Measurements from ENCODE around the gene HLA-DRB5. TPM values are rescaled to one million over a fixed set of nuclear protein-coding genes. Genes with fewer than 3 reads are reported as not detected.

The HLA-DRB5 gene
- total RNA-seq, 4 donors from 2014 or later, result 0.76 to 171 (median 107) TPM; not detected in 1

DNA sequence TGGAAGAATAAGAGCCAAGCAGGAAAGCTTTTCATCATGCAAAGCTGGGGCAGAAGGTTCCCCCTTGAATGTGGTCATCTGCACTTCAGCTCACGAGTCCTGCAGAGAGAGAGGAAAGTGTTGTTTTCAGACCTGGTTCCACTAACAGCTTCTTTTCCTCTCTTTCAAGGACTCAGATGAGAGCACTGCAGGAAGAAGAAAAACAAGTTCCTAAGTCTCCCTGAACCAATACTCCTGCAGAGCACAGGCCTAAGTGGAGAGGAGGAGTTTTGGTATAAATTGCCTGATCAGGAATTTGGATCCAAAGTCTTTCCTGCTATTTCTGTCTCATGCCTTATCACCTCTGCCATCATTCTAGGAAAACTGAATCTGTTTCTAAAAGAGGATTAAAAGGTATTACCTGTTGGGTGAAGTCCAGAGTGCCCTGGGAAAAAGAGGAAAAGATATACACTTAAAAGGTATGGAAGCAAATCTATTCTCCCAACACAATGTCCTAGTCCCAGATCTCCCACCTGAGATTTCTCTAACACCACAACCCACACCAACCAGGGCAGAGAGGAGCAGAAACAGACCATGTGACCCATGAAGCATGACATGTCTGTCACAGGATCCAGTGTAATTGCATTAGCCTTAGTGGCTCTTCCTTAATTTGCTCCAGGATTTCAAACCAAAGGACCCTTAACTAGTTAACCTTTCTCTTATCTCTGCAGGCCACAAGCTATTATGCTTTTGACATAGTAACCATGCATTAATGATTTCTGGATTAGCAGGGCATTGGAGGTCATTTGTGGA is 12.2 kb downstream of the HLA-DRB5 start:
- TF ChIP-seq, protein P1, sequence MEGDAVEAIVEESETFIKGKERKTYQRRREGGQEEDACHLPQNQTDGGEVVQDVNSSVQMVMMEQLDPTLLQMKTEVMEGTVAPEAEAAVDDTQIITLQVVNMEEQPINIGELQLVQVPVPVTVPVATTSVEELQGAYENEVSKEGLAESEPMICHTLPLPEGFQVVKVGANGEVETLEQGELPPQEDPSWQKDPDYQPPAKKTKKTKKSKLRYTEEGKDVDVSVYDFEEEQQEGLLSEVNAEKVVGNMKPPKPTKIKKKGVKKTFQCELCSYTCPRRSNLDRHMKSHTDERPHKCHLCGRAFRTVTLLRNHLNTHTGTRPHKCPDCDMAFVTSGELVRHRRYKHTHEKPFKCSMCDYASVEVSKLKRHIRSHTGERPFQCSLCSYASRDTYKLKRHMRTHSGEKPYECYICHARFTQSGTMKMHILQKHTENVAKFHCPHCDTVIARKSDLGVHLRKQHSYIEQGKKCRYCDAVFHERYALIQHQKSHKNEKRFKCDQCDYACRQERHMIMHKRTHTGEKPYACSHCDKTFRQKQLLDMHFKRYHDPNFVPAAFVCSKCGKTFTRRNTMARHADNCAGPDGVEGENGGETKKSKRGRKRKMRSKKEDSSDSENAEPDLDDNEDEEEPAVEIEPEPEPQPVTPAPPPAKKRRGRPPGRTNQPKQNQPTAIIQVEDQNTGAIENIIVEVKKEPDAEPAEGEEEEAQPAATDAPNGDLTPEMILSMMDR (IDR thresholded peaks at IDR 0.05), result no peak
- no peak for TF ChIP-seq POLR2A (IDR thresholded peaks at IDR 0.05)
- intact Hi-C loops (cut with DNase I; ENCODE audit: low total_unique reads), result no loop called here
- H3K4me3 ChIP-seq, result no peak overlapping the region
- DNase-seq, result no peak
- no peaks in the 10 kb centered on the region for H3K9me3 ChIP-seq
- H3K4me1 ChIP-seq, result no peaks in the 10 kb centered on the region
- no peaks in the 10 kb centered on the region for H3K27me3 ChIP-seq
- H3K27ac ChIP-seq, result no peak overlapping the region
- no peaks in the 10 kb centered on the region for H3K36me3 ChIP-seq

- Histone ChIP-seq H3K36me3 (no peaks in the 10 kb centered on the region), H3K27me3 (no peaks in the 10 kb centered on the region), H3K9me3 (no peaks in the 10 kb centered on the region), H3K4me3 (no peak overlapping the region), H3K4me1 (no peaks in the 10 kb centered on the region), H3K27ac (no peak overlapping the region)
- DNase-seq, result no peak
- TF ChIP-seq POLR2A (IDR thresholded peaks at IDR 0.05), result no peak
- TF ChIP-seq, protein P1 (IDR thresholded peaks at IDR 0.05), result no peak
- intact Hi-C loops (cut with DNase I; ENCODE audit: low total_unique reads), result no loop called here
Observed at GRCh38 chr6:32501016-32501415, 29.1 kb downstream of the HLA-DRB5 start.

- Histone ChIP-seq H3K4me3 (no peak overlapping the region), H3K36me3 (no peaks in the 10 kb centered on the region), H3K27me3 (no peaks in the 10 kb centered on the region), H3K27ac (no peak overlapping the region), H3K9me3 (no peaks in the 10 kb centered on the region), H3K4me1 (no peaks in the 10 kb centered on the region)
- TF ChIP-seq, protein P1 (IDR thresholded peaks at IDR 0.05), result no peak
- TF ChIP-seq POLR2A (IDR thresholded peaks at IDR 0.05), result no peak
- intact Hi-C loops (cut with DNase I; ENCODE audit: low total_unique reads), result no loop called here
- DNase-seq, result no peak
Observed at GRCh38 chr6:32492351-32492750, 37.7 kb downstream of the HLA-DRB5 start.

DNA sequence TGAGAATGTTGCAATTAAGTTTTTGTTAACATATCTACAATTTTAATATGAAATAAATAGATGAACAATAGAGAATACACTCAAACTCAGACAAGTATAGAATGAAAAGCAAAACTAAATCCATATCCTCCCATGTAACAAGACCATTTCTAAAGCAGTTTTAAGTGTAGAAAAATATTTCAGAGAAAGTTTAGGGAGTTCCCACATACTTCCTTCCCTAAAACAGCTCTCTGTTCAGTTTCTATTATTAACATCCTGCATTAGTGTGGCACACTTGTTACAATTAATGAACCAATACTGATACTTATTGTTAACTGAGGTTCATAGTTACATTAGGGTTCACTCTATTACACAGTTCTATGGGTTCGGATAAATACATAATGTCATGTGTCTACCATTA is 38.4 kb downstream of the HLA-DRB5 start:
- H3K9me3 ChIP-seq, result no peaks in the 10 kb centered on the region
- no peaks in the 10 kb centered on the region for H3K27me3 ChIP-seq
- intact Hi-C loops (cut with DNase I; ENCODE audit: low total_unique reads), result no loop called here
- no peaks in the 10 kb centered on the region for H3K36me3 ChIP-seq
- H3K4me1 ChIP-seq, result no peaks in the 10 kb centered on the region
- no peak for DNase-seq
- no peak overlapping the region for H3K4me3 ChIP-seq
- no peak overlapping the region for H3K27ac ChIP-seq
- TF ChIP-seq, protein P1 (IDR thresholded peaks at IDR 0.05), result no peak
- TF ChIP-seq POLR2A (IDR thresholded peaks at IDR 0.05), result no peak

GRCh38 chr6:32488083-32488482 is 42.0 kb downstream of the HLA-DRB5 start:
- no peak overlapping the region for H3K4me3 ChIP-seq
- intact Hi-C loops (cut with DNase I; ENCODE audit: low total_unique reads), result no loop called here
- H3K27me3 ChIP-seq, result no peaks in the 10 kb centered on the region
- no peak for TF ChIP-seq POLR2A (IDR thresholded peaks at IDR 0.05)
- TF ChIP-seq, protein P1 (IDR thresholded peaks at IDR 0.05), result no peak
- H3K36me3 ChIP-seq, result no peaks in the 10 kb centered on the region
- H3K27ac ChIP-seq, result no peak overlapping the region
- no peaks in the 10 kb centered on the region for H3K9me3 ChIP-seq
- no peaks in the 10 kb centered on the region for H3K4me1 ChIP-seq
- no peak for DNase-seq

Data from uterus (tissue), 4 donors.